Measurements from ENCODE around the gene KIF26B.

Gene KIF26B

DNA sequence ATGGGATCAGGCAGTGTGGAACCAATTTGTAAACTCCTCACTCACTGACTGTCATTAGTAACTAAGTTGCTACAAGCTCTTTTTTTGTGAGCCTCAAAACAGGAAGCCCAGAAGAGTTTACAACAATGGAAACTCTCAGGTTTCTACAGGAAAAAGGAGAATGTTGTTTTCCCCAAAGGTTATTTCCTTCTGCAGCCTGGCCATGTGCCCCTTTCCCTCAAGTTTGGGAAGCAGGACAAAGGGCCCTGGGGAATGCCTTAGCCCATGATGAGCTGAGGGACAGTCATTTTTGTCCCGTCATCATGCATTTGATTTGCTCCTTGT lies 395.9 kb downstream of the KIF26B start:
- DNase-seq (ENCODE audit: low read depth in 4 of 4, low spot score in 1 of 4) = no peak

DNA sequence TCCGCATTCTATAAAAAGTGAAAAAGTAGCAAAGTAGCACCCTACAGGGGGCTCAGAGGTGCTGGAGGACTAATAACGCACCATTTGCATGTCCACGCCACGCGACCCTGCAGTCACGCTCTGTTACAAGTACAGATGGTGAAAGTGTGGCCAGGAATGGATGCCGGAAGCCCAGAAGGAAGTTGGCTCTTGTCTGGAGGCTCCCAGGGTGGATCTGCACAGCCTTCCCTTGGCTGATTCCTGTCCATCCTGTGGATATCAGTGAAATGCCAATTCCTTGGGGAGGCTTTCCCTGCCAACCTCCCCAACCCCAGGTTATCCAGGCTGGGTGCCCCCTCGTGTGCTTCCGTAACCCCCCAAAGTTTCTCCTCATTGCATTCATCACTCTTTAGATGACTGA lies 396.8 kb downstream of the KIF26B start:
- DNase-seq (ENCODE audit: low read depth in 4 of 4, low spot score in 1 of 4) = no peak

DNA sequence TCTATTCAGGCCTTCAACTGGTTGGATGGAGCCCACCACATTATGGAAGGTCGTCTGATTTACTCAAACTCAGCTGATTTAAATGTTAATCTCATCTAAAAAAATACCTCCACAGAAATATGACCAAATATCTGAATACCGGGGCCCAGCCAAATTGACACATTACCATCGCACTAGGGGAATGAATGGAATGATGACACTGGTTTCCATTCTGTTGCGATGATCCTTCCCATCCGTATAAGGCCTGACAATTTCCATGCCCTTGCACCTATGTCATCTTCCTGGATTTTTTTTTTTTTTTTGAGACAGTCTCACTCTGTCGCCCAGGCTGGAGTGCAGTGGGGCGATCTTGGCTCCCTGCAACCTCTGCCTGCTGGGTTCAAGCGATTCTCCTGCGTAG lies 397.5 kb downstream of the KIF26B start:
- DNase-seq (ENCODE audit: low read depth in 4 of 4, low spot score in 1 of 4) = no peak

DNA sequence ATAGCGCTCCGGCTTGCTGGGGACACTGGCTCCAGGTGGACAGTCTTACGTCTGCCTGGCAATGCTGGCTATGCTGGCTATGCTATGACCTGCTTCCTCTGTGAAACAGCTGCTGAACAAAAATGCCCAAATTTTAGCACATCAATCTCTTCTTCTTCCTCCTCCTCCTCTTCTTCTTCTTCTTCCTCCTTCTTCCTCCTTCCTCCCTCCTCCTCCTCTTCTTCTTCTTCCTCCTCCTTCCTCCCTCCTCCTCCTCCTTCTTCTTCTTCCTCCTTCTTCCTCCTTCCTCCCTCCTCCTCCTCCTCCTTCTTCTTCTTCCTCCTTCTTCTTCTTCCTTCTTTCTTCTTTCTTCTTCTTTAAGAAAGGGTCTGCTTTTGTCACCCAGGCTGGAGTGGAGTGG lies 401.3 kb downstream of the KIF26B start:
- no peak for DNase-seq (ENCODE audit: low read depth in 4 of 4, low spot score in 1 of 4)

DNA sequence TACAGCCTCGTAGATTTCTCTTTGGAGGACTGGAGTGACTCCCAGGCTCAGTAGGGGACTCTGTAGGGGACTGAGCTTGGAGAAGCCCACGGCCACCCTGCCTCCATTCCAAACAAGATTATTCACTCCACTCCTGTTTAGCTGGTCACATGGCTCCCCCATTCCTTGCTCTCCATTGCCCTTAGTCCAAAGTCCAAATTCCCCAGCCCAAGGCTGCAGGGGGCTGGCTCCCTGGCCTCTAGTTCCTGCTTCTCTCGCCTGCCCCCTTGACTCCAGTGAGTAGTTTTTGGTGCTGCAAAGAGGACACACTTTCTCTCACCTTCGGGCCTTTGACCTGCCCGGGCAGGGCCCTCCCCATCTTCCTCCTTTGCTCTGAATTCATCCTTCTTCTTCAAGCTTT lies 403.3 kb downstream of the KIF26B start:
- DNase-seq (ENCODE audit: low read depth in 4 of 4, low spot score in 1 of 4) = no peak

DNA sequence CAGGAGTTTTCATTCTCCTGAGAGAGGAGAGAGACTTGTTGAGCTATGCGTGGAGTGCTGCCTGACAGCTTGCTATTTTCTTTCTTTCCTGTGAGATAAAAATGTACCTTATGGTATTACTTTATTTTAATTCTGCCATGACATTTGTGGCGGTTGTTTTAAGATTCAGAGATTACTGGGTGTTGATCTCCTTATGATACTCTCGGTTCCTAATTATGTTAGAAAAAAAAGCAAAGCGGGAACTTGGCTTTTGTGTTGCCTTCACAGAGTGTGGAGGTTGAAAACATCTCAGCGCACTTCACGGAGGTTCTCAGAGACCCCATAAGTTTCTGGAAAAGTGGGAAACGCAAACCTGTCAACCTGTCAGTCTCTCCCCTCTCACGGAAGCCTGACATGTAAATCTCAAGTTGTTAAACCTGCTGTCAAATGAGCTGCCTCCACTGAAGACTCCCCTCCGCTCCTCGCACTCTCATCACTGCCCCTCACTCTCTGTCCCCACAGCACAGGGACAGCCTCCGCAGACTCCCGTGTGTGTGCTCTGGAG lies 405.6 kb downstream of the KIF26B start:
- no peak for DNase-seq (ENCODE audit: low read depth in 4 of 4, low spot score in 1 of 4)

DNA sequence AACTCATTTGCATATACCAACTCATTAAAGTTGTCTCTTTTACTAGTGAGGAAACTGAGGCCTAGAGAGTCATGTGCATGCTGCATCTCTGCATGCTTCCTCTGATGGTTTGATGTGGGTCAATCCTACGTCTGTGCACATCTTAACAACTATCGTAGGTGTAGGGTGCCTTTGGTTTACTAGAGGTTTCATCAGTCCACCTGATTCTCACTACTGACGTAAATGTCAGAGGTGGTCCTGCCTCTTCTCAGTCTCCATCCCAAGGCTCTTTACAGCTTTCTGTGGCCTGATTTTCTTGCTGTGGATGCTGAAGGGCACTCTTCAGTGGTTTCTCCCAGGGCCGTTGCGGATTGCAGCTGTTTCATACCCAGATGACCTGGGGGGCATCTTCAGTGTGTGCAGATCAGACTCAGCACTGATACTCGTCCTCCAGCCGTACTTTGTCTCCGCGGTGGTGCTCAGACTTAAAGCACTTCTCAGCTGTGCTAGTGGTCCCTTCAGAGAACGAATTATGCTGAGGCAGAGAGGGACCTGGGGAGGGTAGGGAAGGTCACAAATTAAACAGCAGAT lies 407.0 kb downstream of the KIF26B start:
- DNase-seq (ENCODE audit: low read depth in 4 of 4, low spot score in 1 of 4) = no peak

DNA sequence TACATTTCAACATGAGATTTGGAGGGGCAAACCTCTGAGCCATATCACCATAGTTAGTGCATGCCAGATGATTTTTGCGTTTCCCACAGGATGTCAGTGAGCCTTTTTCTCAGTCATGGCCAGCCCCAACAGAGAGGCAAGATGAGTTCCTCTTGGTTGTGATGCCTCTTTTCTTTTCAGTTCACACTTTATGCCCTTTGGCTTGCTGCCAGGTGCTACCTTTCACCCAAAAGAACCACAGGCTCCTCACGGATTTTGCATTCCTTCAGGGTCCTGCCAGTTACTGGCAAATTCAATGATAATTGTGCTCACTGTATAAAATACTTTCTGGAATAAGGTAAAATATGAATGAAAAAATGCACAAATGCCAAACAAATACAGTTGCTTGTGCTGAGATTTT lies 411.3 kb downstream of the KIF26B start:
- no peak for DNase-seq (ENCODE audit: low read depth in 4 of 4, low spot score in 1 of 4)

DNA sequence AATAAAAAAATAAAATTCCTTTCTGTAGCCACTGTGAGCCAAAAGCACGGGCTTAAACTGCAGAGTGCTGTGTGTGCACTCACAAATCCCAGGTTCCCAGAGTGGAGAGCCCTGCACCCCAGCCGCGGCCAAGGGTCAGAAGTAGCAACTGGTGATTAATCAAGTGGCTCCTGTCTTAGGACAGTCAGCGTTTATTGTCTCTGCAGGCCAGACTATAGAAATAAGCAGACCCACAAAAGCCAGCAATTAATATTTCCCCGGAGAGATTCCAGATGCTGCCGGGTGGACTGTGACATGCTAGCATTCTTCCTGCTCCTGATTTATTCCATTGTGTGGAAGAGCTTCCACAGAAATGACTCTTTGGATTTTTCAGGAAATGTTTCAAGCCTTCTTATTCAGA lies 412.2 kb downstream of the KIF26B start:
- DNase-seq (ENCODE audit: low read depth in 4 of 4, low spot score in 1 of 4) = no peak

DNA sequence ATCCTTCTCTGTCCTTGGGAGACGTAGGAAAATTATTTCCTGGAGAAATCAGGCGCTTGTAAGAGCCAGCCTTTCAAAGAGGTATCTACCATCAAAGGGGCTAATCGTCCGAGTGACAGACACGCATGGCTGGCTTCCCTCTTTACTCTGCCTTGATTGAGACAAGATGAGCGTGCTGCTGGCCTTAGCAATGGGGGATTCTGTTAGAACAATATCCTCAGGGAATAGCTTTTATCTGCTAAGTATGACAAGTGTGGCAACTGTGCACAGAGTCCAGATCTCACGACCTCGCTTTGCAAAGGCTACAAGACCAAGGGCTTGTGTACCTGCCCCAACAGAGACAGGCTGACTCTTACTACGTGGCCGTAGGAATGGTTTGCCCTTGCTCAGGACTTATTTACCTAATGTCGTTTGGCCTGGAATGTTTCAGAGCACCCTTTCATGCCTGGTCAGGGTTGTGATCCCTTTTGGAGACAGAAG lies 417.1 kb downstream of the KIF26B start:
- DNase-seq (ENCODE audit: low read depth in 4 of 4, low spot score in 1 of 4) = no peak

DNA sequence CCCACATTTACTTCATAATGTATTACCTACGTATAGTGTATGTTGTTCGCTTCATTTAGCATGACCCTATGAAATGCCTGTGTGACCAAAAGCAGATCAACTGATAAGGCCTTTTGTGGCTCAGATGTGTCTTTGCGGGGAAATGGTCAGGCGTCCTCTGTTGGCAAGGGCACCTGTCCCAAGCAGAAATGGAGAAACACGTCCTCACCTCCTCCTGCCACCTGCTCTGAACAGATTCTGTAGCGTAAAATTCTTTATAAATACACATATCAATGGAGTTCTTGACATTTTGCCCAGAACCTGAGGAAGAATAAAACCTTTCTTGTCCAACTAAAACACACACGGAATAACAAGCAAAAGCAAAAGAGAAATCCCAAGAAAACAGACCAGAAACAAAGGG lies 417.9 kb downstream of the KIF26B start:
- no peak for DNase-seq (ENCODE audit: low read depth in 4 of 4, low spot score in 1 of 4)

DNA sequence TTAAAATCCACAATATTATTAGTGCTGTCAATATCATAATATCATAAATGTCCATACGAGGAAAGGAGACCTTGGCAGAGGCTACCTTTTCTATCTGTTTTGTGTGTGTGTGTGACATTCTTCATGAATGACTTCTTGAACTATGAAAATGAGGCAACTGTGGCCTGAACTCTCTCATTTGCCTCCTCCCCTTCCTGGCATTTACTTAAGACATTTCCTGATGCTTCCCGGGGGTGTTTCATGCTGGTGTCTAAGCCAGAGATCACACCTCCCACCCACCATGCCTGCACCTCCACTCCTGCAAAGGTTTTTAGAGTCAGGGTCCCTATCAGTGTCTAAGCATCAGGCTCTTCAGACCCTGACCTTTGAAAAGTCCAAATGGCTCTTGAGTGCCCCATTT lies 420.9 kb downstream of the KIF26B start:
- DNase-seq (ENCODE audit: low read depth in 4 of 4, low spot score in 1 of 4) = no peak

DNA sequence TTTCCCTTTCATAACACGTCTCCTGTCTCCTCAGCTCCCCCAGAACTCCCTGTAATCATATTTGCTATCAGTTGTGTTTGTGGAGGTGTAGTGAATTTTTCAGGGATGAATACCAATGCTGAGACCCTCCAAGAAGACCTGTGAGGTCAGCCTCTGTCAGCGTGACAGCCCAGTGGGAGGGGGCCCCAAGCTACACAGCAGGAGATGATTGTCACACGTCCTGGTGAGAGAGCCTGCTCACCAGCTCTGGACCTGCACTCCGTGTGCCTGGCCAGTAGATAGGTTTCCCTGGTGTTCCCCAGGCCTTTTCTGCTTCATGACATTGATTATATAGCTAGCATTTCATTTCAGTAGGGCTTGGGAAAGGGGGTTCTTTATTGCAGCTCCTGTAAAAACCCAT lies 421.5 kb downstream of the KIF26B start:
- no peak for DNase-seq (ENCODE audit: low read depth in 4 of 4, low spot score in 1 of 4)

DNA sequence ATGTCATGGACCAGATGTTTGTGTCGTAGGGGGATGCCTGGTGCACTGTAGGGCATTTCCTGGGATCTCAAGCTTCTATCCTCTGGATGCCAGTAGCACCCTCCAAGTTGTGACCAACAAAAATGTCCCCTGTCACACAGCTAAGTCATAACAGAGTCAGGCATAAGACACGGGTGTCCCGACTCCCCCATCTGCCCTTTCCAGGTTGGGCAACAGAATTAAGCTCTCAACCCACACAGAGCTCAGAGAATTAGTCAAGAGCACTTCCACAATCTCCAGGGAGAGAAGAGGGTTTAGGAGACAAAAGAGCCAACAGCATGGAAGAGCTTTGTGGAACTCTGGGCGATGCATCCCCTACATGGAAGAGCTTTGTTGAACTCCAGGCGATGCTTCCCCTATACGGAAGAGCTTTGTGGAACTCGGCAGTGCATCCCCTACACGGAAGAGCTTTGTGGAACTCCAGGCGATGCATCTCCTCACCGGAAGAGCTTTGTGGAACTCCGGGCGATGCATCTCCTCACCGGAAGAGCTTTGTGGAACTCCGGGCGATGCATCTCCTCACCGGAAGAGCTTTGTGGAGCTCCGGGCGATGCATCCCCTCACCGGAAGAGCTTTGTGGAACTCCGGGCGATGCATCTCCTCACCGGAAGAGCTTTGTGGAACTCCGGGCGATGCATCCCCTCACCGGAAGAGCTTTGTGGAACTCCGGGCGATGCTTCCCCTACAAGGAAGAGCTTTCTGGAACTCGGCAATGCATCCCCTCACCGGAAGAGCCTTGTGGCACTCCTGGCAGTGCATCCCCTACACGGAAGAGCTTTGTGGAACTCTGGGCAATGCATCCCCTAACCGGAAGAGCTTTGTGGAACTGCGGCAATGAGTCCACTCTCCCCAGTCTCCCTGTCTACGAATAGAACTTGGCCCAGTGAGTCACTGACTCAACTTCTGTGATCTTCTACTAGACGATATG lies 422.7 kb downstream of the KIF26B start:
- no peak for DNase-seq (ENCODE audit: low read depth in 4 of 4, low spot score in 1 of 4)

DNA sequence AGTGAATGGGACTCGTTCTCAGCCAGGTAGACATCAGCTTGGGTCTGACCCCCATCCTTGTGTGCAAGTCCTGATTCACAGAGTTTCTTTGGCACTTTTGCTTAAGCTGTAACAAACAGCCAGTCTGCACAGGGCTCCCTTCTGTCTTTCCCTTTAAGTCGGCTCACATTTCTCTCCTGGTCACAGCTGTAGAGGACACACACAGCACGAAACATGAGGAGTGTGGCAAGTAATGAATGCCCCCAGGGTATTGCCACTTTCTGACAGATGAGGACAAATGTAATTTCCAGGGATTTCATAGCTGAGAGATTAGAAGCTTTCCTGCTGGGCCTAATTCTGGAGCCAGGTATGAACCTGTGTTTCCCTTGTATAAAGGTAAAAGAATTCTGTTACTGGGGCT lies 423.5 kb downstream of the KIF26B start:
- DNase-seq (ENCODE audit: low read depth in 4 of 4, low spot score in 1 of 4) = no peak

DNA sequence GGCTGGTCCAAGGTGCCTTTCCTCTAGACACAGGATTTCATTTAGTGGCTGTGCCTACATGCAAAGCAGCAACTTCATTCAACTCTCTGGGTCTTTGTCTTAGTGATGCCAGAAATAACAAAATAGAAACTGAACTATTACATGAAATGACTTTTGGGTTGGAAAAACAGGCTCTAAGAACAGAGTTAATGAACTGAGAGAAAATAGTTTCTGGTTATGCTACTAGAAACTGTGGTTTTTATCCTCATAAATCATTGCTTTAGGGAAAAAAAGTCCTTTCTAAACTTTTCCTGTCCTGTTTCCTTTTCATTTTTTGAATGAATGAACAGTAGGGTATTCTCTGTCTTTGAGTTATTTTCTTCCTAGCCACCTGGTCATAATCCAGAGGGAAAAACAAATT lies 424.0 kb downstream of the KIF26B start:
- DNase-seq (ENCODE audit: low read depth in 4 of 4, low spot score in 1 of 4) = no peak

DNA sequence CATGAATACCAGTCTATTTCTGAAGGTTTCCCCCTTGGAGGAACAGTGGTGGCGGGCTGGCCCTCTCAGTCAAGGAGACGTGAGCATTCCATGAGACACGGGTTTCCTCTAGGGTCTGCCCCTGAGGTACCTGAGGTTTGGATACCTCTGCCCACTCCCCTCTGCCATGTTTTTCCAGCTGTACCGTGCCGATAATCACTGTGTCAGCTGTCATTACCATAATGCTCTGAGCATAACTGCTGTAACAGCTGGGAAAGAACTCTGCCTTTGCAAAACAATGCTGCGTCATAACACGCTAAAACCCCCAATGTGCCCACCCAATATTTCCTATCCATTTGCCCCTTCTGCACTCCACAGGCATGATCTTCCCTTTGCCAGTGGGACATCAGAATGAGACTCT lies 425.1 kb downstream of the KIF26B start:
- DNase-seq (ENCODE audit: low read depth in 4 of 4, low spot score in 1 of 4) = no peak

DNA sequence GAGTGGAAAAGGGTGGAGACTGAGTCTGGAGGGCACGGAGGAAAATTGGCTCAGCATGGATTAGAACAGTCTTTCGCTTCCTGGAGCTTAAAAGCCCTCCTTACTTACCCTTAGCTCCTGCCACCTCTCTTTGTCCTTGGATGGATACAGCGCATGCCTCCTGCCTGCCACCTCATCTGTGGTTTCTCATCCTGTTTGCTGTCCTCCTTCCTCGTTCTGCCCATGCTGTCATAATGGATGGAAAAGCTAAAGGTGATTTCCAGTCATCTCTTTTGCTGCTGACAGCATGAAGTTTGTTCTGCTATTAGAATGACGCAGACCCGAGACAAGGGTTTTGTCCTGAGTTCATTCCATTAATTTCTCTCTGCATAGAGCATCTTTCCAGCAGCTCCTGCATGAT lies 425.9 kb downstream of the KIF26B start:
- DNase-seq (ENCODE audit: low read depth in 4 of 4, low spot score in 1 of 4) = no peak

DNA sequence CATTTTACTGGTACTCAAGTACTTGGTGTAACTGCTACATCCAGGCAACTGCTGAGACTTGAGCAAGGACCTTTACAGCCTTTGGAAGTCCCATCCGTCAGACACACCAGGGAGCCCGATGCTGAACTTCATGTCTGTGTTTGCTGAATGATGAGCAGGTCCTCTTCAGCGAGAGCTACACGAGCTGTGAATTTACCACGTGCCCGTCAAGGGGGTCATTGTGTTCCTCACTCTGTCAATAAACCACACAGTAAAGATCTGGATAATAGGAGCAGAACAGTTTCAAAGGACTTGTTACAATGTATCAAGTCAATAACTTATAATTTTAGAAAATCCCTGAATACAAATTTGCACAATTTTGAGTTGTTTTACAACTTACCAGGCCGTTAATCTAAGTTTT lies 427.2 kb downstream of the KIF26B start:
- DNase-seq (ENCODE audit: low read depth in 4 of 4, low spot score in 1 of 4) = no peak

DNA sequence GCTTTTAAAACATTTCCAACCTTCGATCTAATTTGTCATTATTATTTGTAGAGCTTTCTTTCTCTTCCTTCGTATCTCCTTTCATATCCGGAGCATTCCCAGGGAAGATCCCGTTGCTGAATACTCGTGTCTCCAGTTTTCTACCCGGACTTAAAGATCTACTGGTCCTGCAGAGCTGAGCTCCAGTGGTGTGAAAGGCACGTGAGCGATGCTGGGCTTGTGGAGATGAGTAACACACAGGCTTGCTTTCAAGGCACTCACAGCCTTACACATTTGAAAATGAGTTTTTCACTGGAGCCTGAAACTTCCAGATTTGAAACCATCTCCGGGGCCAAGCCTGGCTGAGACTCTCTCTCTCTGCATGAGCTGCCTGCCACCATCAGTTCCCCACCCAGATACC lies 428.3 kb downstream of the KIF26B start:
- DNase-seq (ENCODE audit: low read depth in 4 of 4, low spot score in 1 of 4) = no peak

DNA sequence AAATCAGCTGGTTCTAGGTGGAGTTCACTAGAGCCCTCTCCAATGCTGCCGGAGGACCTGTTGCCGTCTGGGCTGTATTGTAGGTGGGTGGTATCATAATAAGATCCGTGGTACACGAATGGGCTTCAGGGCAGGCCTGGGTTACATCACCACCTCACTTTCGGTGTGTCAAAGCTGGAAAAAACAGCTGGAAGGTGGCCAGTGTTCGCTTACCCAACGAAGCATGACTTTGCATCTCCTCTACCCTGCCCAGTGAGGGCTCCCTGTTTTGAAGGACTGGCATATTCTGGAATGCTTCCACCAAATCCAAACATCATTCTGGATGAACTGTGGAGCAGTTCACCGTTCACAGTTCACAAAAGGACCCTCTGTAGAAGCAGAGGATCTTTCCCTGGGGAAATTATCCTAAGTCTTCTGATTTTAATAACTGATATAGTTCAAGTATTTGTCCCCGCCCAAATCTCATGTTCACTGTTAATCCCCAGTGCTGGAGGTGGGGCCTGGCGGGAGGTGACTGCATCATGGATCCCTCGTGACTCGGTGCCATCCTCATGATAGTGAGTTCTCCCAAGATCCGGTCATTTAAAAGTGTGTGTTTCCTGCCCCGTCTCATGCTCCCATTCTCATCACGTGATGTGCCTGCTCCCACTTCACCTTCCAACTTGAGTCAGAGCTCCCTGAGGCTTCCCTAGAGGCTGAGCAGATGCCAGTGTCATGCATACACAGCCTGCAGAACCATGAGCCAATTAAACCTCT lies 429.0 kb downstream of the KIF26B start:
- DNase-seq (ENCODE audit: low read depth in 4 of 4, low spot score in 1 of 4) = no peak

Measured in stimulated activated CD4-positive, alpha-beta T cell treated with anti-CD3 and anti-CD28 coated beads, Interleukin-1b, Interleukin-23, amount 100 ng/mL, for 24 hours (primary cell).